SK-N-SH treated with all-trans-retinoic acid at 6 μM for 48 hours (cell line): ENCODE data around the gene ALK.
A peak's percentile ranks its signal among the peaks of the same experiment; 100 is the strongest.

Experiments used
- ATAC-seq: fragments of 200-7000 bp; cut with Tn5 transposase; 3 replicates; pipeline ENCODE4 v1.9.1; 2020; ENCODE audit warnings: mild to moderate bottlenecking, moderate library complexity
- ARNTL ChIP-seq: fragments of 450-650 bp; formaldehyde crosslinking; IDR thresholded peaks from 2 replicates; pipeline ENCODE4 v1.5.0; 2020; ENCODE audit warnings: low read depth, mild to moderate bottlenecking, moderate library complexity, borderline replicate concordance
- BACH2 ChIP-seq: fragments of 250-450 bp; sonication (Bioruptor Pico); IDR thresholded peaks from 2 replicates; pipeline ENCODE4 v1.9.0; 2021; ENCODE audit warnings: mild to moderate bottlenecking, borderline replicate concordance
- CREB5 ChIP-seq: fragments of 250-450 bp; sonication (Bioruptor Pico); IDR thresholded peaks from 2 replicates; pipeline ENCODE4 v1.5.1; 2020; ENCODE audit warnings: low read depth, mild to moderate bottlenecking, moderate library complexity
- CSDC2 ChIP-seq: fragments of 250-450 bp; sonication (Bioruptor Pico); IDR thresholded peaks from 2 replicates; pipeline ENCODE4 v1.5.0; 2020; ENCODE audit warnings: mild to moderate bottlenecking, moderate library complexity
- ESRRG ChIP-seq: fragments of 250-450 bp; sonication (Bioruptor Pico); IDR thresholded peaks from 2 replicates; pipeline ENCODE4 v1.6.1; 2021; ENCODE audit warnings: mild to moderate bottlenecking
- GLIS3 ChIP-seq: fragments of 250-450 bp; sonication (Bioruptor Pico); IDR thresholded peaks from 2 replicates; pipeline ENCODE4 v1.5.0; 2020; ENCODE audit warnings: mild to moderate bottlenecking, moderate library complexity
- ISL1 ChIP-seq: fragments of 250-450 bp; sonication (Bioruptor Pico); IDR thresholded peaks from 2 replicates; pipeline ENCODE4 v2.1.2; 2022; ENCODE audit warnings: mild to moderate bottlenecking, moderate library complexity
- OSR1 ChIP-seq: fragments of 250-450 bp; sonication (Bioruptor Pico); IDR thresholded peaks from 2 replicates; pipeline ENCODE4 v1.8.0; 2022; ENCODE audit warnings: moderate library complexity, mild to moderate bottlenecking, inconsistent platforms
- PATZ1 ChIP-seq: fragments of 250-450 bp; sonication (Bioruptor Pico); IDR thresholded peaks from 2 replicates; pipeline ENCODE4 v1.8.0; 2020; ENCODE audit warnings: mild to moderate bottlenecking, moderate library complexity, borderline replicate concordance
- PPARA ChIP-seq: fragments of 250-450 bp; sonication (Bioruptor Pico); IDR thresholded peaks from 2 replicates; pipeline ENCODE4 v1.5.0; 2020; ENCODE audit warnings: mild to moderate bottlenecking, borderline replicate concordance
- RARB ChIP-seq: fragments of 250-450 bp; sonication (Bioruptor Pico); IDR thresholded peaks from 2 replicates; pipeline ENCODE4 v1.8.0; 2021; ENCODE audit warnings: mild to moderate bottlenecking, moderate library complexity
- SNAI2 ChIP-seq: fragments of 250-450 bp; sonication (Bioruptor Pico); IDR thresholded peaks from 2 replicates; pipeline ENCODE4 v1.5.0; 2020; ENCODE audit warnings: mild to moderate bottlenecking, moderate library complexity
- TCF4 ChIP-seq: fragments of 250-450 bp; sonication (Bioruptor Pico); IDR thresholded peaks from 2 replicates; pipeline ENCODE4 v1.8.0; 2021; ENCODE audit warnings: mild to moderate bottlenecking, moderate library complexity, borderline replicate concordance
- TOX ChIP-seq: fragments of 250-450 bp; sonication (Bioruptor Pico); IDR thresholded peaks from 2 replicates; pipeline ENCODE4 v1.8.0; 2021; ENCODE audit warnings: mild to moderate bottlenecking, moderate library complexity, borderline replicate concordance
- TSHZ2 ChIP-seq: fragments of 250-450 bp; sonication (Bioruptor Pico); IDR thresholded peaks from 2 replicates; pipeline ENCODE4 v1.5.0; 2020; ENCODE audit warnings: mild to moderate bottlenecking, moderate library complexity
- ZC3H10 ChIP-seq: fragments of 250-450 bp; sonication (Bioruptor Pico); IDR thresholded peaks from 2 replicates; pipeline ENCODE4 v1.5.1; 2021; ENCODE audit warnings: mild to moderate bottlenecking, moderate library complexity
- ZFP3 ChIP-seq: fragments of 250-450 bp; sonication (Bioruptor Pico); IDR thresholded peaks from 2 replicates; pipeline ENCODE4 v1.5.0; 2020; ENCODE audit warnings: mild to moderate bottlenecking, moderate library complexity
- ZFP30 ChIP-seq: fragments of 450-650 bp; formaldehyde crosslinking; IDR thresholded peaks from 2 replicates; pipeline ENCODE4 v1.5.0; 2022; ENCODE audit warnings: mild to moderate bottlenecking, moderate library complexity
- ZNF565 ChIP-seq: fragments of 450-650 bp; formaldehyde crosslinking; conservative IDR thresholded peaks from 2 replicates; pipeline ENCODE4 v1.5.0; 2020; ENCODE audit warnings: low read depth, mild to moderate bottlenecking, moderate library complexity
- ZNF70 ChIP-seq: fragments of 450-650 bp; formaldehyde crosslinking; IDR thresholded peaks from 2 replicates; pipeline ENCODE4 v1.5.0; 2020; ENCODE audit warnings: mild to moderate bottlenecking, moderate library complexity
- ZNF8 ChIP-seq: fragments of 450-650 bp; formaldehyde crosslinking; IDR thresholded peaks from 2 replicates; pipeline ENCODE4 v1.5.0; 2020; ENCODE audit warnings: mild to moderate bottlenecking, moderate library complexity
- TF ChIP-seq, protein P1 (sequence below): fragments of 250-450 bp; sonication (Bioruptor Pico); IDR thresholded peaks from 2 replicates; pipeline ENCODE4 v1.8.0; 2021; ENCODE audit warnings: low read depth, mild to moderate bottlenecking, moderate library complexity, borderline replicate concordance
- TF ChIP-seq, protein P2 (sequence below): fragments of 250-450 bp; sonication (Bioruptor Pico); IDR thresholded peaks from 2 replicates; pipeline ENCODE4 v1.5.1; 2021; ENCODE audit warnings: mild to moderate bottlenecking, moderate library complexity

ALK gene

GRCh38 chr2:29332540-29332939 is 588.8 kb downstream of the ALK start:
- no peak for ATAC-seq
- TF ChIP-seq SNAI2 (no peak), TCF4 (peak; percentile 18; the same call in 1 of the 2 replicates), BACH2 (CRISPR knock-in tag) (no peak)

DNA sequence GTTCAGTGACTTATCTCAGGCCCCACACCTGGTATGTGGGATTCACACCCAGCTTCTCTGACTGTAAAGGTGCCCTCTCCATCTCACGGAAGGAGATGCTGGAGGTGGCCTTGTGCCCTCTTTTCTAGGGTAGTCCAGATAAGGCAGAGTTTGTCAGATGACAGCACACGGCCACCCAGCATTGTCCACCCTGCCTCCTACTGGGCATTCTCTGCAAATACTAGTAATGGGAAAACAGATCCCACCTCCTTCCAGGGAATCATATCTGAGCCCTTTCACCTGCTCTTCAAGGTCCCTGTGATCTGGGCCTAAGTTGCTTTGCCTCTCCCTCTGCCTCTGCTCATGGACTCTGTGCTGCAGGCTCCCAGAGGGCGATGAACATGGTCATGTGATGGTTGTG is 591.5 kb downstream of the ALK start:
- no peak for TF ChIP-seq GLIS3 (CRISPR knock-in tag)
- TF ChIP-seq TSHZ2, result no peak
- TF ChIP-seq CSDC2 (CRISPR knock-in tag), result no peak
- TF ChIP-seq BACH2 (CRISPR knock-in tag), result no peak
- no peak for TF ChIP-seq PPARA
- TF ChIP-seq, protein P1, sequence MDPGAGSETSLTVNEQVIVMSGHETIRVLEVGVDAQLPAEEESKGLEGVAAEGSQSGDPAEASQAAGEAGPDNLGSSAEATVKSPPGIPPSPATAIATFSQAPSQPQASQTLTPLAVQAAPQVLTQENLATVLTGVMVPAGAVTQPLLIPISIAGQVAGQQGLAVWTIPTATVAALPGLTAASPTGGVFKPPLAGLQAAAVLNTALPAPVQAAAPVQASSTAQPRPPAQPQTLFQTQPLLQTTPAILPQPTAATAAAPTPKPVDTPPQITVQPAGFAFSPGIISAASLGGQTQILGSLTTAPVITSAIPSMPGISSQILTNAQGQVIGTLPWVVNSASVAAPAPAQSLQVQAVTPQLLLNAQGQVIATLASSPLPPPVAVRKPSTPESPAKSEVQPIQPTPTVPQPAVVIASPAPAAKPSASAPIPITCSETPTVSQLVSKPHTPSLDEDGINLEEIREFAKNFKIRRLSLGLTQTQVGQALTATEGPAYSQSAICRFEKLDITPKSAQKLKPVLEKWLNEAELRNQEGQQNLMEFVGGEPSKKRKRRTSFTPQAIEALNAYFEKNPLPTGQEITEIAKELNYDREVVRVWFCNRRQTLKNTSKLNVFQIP, result no peak
- TF ChIP-seq, protein P2, sequence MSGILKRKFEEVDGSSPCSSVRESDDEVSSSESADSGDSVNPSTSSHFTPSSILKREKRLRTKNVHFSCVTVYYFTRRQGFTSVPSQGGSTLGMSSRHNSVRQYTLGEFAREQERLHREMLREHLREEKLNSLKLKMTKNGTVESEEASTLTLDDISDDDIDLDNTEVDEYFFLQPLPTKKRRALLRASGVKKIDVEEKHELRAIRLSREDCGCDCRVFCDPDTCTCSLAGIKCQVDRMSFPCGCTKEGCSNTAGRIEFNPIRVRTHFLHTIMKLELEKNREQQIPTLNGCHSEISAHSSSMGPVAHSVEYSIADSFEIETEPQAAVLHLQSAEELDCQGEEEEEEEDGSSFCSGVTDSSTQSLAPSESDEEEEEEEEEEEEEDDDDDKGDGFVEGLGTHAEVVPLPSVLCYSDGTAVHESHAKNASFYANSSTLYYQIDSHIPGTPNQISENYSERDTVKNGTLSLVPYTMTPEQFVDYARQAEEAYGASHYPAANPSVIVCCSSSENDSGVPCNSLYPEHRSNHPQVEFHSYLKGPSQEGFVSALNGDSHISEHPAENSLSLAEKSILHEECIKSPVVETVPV, result no peak
- no peak for TF ChIP-seq PATZ1 (CRISPR knock-in tag)
- no peak for TF ChIP-seq ESRRG (CRISPR knock-in tag)
- TF ChIP-seq ZC3H10, result no peak
- TF ChIP-seq RARB, result no peak
- TF ChIP-seq ISL1 (CRISPR knock-in tag), result no peak
- TF ChIP-seq ARNTL (CRISPR knock-in tag), result no peak
- no peak for TF ChIP-seq ZFP3
- no peak for TF ChIP-seq ZFP30 (CRISPR knock-in tag)
- no peak for TF ChIP-seq ZNF565 (CRISPR knock-in tag)
- no peak for TF ChIP-seq OSR1 (CRISPR knock-in tag)
- no peak for TF ChIP-seq ZNF8
- TF ChIP-seq TOX (CRISPR knock-in tag), result no peak
- TF ChIP-seq, all 23 proteins: peak for 0
- ATAC-seq, result peak; percentile 49; the same call in 1 of the 3 replicates

- no peak for ATAC-seq
- TF ChIP-seq SNAI2 (no peak), TSHZ2 (no peak), OSR1 (CRISPR knock-in tag) (no peak), ZNF565 (CRISPR knock-in tag) (no peak), CREB5 (CRISPR knock-in tag) (no peak), GLIS3 (CRISPR knock-in tag) (no peak), TCF4 (no peak), ZC3H10 (no peak), ESRRG (CRISPR knock-in tag) (no peak), ZFP30 (CRISPR knock-in tag) (no peak), ZNF70 (no peak), CSDC2 (CRISPR knock-in tag) (no peak)
- TF ChIP-seq, protein P2, result no peak
Observed at GRCh38 chr2:29326926-29327325, 594.5 kb downstream of the ALK start.
